Activated naive CD4-positive, alpha-beta T cell treated with anti-CD3 and anti-CD28 coated beads, Interleukin-2, amount 50 U/mL, for 24 hours (primary cell): Measurements from ENCODE around the gene VPS26B.
"Not testable (repeated sequence)": the region's sequence is repeated elsewhere in the genome, so short reads cannot be mapped to it uniquely, and the experiment has no call there.

Source experiments
- H3K27ac Mint-ChIP-seq: one replicate; pipeline ENCODE4 v1.8.0; 2021; ENCODE audit warnings: mild to moderate bottlenecking, mixed read lengths
- H3K27me3 Mint-ChIP-seq: one replicate; pipeline ENCODE4 v1.8.0; 2021; ENCODE audit warnings: mixed read lengths
- H3K36me3 Mint-ChIP-seq: one replicate; pipeline ENCODE4 v1.8.0; 2021; ENCODE audit warnings: mixed read lengths
- H3K4me1 Mint-ChIP-seq: one replicate; pipeline ENCODE4 v1.8.0; 2021; ENCODE audit warnings: mixed read lengths
- H3K4me3 Mint-ChIP-seq: one replicate; pipeline ENCODE4 v1.8.0; 2021; ENCODE audit warnings: mild to moderate bottlenecking, mixed read lengths
- H3K9me3 Mint-ChIP-seq: one replicate; pipeline ENCODE4 v1.8.0; 2021; ENCODE audit warnings: mixed read lengths

The VPS26B gene

DNA sequence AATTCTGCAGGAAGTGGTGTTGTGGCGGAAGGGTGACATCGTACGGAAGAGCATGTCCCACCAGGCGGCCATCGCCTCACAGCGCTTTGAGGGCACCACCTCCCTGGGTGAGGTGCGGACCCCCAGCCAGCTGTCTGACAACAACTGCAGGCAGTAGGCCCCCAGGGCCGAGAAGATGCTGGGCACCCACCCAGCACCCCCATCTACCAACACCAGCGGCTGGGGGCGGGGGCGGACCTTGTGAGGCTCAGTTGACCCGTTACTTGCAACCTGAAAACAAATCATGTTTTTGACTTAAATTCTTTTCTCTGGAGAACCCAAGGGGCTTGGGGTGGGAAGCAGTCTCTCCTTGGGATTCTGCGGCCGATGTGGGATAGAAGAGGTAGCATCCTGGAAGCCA, 21.0 kb downstream of the VPS26B start:
- H3K36me3 Mint-ChIP-seq, result peaks cover 5% of the 10 kb centered on the region
- no peak overlapping the region for H3K4me3 Mint-ChIP-seq
- H3K9me3 Mint-ChIP-seq, result no peaks in the 10 kb centered on the region
- no peaks in the 10 kb centered on the region for H3K27me3 Mint-ChIP-seq
- H3K27ac Mint-ChIP-seq, result no peak overlapping the region
- no peaks in the 10 kb centered on the region for H3K4me1 Mint-ChIP-seq

DNA sequence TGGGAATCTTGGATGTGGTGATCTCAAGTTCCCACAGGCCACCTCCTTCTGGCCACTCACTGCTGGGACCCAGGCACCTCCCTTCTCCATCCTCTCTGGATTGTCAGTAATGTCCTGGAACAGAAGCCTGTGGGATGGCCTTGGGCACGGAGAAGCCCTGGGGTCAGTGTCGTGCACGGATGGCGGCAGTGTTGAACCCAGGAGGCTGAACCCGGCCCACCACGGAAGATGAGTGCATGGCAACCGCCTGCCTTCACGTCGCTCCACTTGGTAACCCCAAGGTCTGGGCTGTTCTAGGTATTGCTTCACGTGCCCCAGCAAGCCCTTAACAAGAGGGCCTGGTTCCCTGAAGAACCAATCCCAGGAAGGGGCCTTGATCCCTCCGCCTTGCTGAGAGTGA, 21.6 kb downstream of the VPS26B start:
- Mint-ChIP-seq H3K27ac (no peak overlapping the region), H3K4me1 (peaks cover under 1% of the 10 kb centered on the region), H3K9me3 (no peaks in the 10 kb centered on the region), H3K27me3 (no peaks in the 10 kb centered on the region), H3K4me3 (no peak overlapping the region), H3K36me3 (peaks cover 5% of the 10 kb centered on the region)

DNA sequence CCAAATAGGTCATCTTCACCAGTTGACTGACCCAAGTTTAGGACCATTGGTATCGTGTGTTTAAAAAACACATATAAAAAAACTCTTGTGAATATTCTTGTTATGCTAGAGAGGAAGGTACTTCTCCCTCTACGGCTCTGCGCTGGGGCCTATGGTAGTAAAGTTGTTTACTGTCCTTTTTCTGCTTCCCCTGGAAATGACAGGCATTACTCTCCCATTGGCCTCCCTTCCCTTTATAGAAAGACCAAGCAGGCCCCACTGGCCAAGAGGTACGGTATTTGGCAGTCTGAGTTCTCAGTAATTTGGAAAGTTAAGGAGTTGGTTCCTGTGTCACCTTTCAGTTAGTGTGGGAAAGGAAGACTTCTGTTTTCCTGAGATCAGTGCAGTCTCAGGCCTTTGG, 22.2 kb downstream of the VPS26B start:
- H3K36me3 Mint-ChIP-seq, result peaks cover 5% of the 10 kb centered on the region
- H3K27me3 Mint-ChIP-seq, result no peaks in the 10 kb centered on the region
- H3K9me3 Mint-ChIP-seq, result no peaks in the 10 kb centered on the region
- no peak overlapping the region for H3K4me3 Mint-ChIP-seq
- peaks cover 6% of the 10 kb centered on the region for H3K4me1 Mint-ChIP-seq
- H3K27ac Mint-ChIP-seq, result peak overlapping the region; percentile 23

DNA sequence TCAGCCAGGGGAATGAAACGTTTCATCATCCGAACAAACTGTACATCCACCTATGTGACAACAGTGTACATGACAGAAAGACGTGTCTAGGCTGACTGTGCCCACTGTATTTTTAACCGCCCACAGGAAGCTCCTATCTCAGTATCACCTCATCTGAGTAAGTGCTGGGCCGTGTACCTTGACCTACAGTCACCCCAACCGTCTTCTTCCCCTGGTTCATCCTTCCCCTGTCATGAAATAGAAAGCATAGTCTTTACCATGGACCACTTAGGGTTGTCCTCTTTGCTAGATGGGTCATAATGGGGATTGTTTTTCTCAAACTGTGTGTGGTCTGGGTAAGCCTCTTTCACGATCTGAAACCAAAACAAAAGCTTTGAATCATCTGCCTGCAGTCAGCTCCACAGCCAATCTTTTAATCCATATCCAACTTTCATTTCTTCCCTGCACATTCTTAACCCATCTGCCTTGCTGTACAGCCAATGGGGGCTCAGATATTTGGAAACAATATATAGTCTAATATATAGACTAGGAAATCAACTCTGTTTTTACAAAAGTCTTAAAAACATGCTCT, 24.5 kb downstream of the VPS26B start:
- Mint-ChIP-seq H3K27ac (peak overlapping the region; percentile 69), H3K4me3 (no peak overlapping the region), H3K36me3 (peaks cover 3% of the 10 kb centered on the region), H3K9me3 (no peaks in the 10 kb centered on the region), H3K27me3 (no peaks in the 10 kb centered on the region), H3K4me1 (peaks cover 22% of the 10 kb centered on the region)

DNA sequence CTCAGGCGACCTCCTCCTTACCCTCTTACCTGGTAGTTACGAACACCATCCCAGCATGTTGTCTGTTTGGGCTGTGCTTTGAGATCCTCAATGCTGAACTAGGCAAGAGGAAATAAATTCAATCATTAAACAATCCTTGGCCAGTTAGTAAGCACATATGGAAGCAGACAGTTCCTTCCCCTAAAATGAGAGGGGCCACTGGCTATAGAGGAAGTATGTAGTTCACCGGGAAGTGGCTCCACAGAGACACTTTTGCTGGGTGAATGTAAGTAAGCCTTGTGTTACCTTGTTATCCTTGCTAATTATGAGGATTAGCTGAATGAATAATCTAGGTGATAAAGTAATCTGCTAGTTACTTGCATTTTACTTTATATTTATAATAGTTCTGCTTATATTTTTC, 25.8 kb downstream of the VPS26B start:
- Mint-ChIP-seq H3K4me3 (no peak overlapping the region), H3K9me3 (no peaks in the 10 kb centered on the region), H3K36me3 (peaks cover 3% of the 10 kb centered on the region), H3K27me3 (no peaks in the 10 kb centered on the region), H3K4me1 (peaks cover 34% of the 10 kb centered on the region), H3K27ac (no peak overlapping the region)

DNA sequence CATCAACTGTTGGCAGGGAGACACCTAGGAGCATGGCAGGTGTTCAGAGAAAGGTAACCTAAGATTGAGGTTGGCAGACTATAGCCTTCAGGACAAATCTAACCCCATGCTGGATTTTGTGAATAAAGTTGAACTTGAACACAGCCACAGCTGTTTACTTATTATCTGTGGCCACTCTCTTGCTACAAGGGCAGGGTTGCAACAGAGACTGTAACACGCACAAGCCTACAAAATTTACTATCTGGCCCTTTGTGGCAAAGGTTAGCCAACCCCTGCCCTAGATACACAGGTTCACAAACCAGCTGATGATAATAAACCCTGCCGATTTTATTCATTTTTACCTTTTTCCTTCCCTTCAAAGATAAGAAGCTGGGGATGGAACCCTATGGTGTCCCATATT, 26.2 kb downstream of the VPS26B start:
- no peak overlapping the region for H3K27ac Mint-ChIP-seq

DNA sequence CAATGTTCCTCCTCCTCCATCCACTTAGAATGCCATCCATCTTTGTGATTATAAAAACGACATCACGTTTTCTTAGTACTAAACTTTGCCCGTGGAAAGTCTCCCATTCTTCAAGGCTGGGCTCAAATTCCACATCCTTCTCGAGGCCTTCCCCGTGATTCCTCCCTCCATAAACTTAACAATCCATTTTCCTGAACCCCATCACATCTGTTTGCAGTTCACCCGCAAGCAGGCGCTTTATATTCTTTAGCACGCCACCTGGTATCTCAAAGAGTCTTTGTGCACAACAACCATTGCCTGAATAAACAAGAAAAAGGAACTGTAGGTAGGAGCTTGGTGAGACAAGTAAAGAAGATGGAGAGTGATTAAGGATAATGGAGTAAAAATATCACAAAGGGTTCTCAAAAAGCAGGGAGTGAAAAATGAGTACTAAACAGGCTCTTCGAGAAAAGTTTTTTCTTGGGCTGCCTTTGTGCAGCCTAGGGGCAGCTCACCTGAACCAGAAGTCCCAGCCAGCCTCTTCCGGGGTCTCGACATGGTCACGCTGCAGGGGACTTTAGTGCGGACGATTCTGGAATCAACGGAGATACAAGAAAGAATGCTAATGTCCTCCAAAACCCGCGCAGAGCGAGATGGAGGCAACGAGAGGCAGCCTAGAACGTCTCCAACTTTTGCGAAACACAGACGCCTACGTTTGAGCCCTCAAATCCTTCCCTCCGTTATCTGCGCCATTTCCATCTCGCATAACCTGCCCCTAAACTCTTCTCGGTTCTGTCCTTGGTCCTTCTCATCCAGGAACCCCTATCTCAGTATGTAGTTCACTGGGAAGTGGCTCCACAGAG, 28.1 kb downstream of the VPS26B start:
- H3K27me3 Mint-ChIP-seq, result no peaks in the 10 kb centered on the region
- H3K36me3 Mint-ChIP-seq, result no peaks in the 10 kb centered on the region
- H3K27ac Mint-ChIP-seq, result peak overlapping the region; percentile 93
- H3K4me3 Mint-ChIP-seq, result peak overlapping the region; percentile 98
- no peaks in the 10 kb centered on the region for H3K9me3 Mint-ChIP-seq
- peaks cover 34% of the 10 kb centered on the region for H3K4me1 Mint-ChIP-seq

More for the DNA sequence above, 26.2 kb downstream of the VPS26B start:
- no peaks in the 10 kb centered on the region for H3K9me3 Mint-ChIP-seq
- peaks cover 3% of the 10 kb centered on the region for H3K36me3 Mint-ChIP-seq
- H3K4me1 Mint-ChIP-seq, result peaks cover 34% of the 10 kb centered on the region
- H3K27me3 Mint-ChIP-seq, result no peaks in the 10 kb centered on the region
- H3K4me3 Mint-ChIP-seq, result no peak overlapping the region

DNA sequence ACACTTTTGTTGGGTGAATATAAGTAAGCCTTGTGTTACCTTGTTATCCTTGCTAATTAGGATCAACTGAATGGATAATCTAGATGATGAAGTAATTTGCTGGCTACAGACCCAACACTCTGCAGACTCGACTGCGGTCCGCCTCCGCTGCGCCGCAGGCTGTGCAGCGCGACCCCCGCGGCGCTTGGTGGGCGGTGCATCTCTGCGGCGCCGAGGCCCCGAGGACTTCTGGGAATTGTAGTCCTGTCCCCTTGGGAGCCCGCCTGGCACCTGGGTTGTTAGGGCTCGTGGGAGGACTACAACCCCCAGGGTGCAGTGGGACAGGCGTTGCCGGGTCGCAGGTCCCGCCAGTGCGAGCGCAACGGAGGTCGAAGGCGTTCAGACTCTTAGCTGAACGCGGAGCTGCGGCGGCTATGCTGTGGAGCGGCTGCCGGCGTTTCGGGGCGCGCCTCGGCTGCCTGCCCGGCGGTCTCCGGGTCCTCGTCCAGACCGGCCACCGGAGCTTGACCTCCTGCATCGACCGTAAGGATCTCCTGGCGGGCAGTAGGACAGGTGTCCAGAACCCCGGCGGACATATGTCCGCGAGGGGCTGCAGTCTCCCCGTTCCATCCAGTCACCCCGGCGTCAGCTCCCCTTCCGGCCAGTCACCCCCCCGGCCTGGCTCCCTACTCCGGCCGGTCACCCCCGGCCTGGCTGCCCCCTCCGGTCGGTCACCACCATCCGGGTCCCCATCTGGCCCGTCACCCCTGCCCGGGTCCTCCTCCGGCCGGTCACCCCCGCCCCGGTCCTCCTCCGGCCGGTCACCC, 28.9 kb downstream of the VPS26B start, which contains the start of the genes ACAD8 and THYN1:
Gene ACAD8, plus strand, starts transcription at position 381 of the 806 bp plus-strand sequence. Its CDS starts 33 bp downstream, at position 414.
Gene THYN1, minus strand, starts transcription at position 165 of the 806 bp plus-strand sequence. CDS start 470 bp downstream, outside the sequence.
- Mint-ChIP-seq H3K4me3 (peak within 1 kb of the TSS; percentile 98), H3K4me1 (peaks cover 34% of the 10 kb centered on the region), H3K27ac (peak within 1 kb of the TSS; percentile 93), H3K27me3 (no peaks in the 10 kb centered on the region), H3K36me3 (no peaks in the 10 kb centered on the region), H3K9me3 (no peaks in the 10 kb centered on the region)

DNA sequence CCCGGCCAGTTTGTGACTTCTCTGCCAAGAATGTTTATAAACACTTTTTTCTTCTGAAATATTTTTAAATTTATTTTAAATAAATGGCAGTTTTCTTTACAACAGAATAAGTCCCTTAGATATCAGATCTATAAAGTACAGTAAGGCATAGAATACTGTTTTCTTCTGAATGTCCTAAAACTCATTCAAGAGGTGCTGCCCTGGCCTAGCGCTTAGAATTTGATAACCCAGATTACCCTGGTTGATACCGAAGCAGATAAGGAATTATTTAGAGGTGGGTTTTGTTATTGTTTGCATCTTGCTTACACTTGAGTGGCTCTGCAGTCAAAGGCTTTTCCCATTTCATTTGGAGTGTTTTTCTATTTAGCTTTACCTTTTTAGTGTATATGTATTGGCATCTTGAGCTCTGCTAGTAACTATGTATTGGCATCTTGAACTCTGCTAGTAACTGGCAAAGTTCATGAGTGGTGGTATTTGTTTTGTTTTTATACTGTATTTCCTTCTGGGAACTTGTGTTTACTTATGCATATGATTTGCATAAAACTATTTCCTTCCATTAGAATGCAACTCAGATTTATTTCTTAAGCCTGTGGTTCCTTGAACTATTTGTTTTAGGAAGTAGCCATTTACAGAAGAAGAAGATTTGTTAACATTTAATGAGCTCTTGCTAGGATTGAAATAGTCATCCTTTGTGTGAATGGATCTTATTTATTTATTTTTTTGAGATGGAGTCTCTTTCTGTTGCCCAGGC, 30.1 kb downstream of the VPS26B start:
- H3K4me1 Mint-ChIP-seq, result peaks cover 34% of the 10 kb centered on the region
- H3K4me3 Mint-ChIP-seq, result peak overlapping the region; percentile 98
- H3K36me3 Mint-ChIP-seq, result no peaks in the 10 kb centered on the region
- no peaks in the 10 kb centered on the region for H3K27me3 Mint-ChIP-seq
- H3K9me3 Mint-ChIP-seq, result no peaks in the 10 kb centered on the region
- peak overlapping the region; percentile 88 for H3K27ac Mint-ChIP-seq

DNA sequence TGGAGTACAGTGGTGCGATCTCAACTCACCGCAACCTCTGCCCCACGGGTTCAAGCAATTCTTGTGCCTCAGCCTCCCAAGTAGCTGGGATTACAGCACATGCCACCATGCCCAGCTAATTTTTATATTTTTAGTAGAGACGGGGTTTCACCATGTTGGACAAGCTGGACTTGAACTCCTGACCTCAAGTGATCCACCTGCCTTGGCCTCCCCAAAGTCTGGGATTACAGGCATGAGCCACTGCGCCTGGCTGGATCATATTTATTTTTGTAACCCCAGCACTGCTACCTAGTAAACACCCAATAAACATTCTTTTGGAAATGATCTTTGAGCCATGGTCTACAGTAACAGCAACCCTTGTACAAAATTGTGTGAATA, 30.7 kb downstream of the VPS26B start:
- H3K27me3 Mint-ChIP-seq, H3K36me3 Mint-ChIP-seq, H3K9me3 Mint-ChIP-seq, H3K27ac Mint-ChIP-seq: not testable (repeated sequence)
- Mint-ChIP-seq H3K4me3 (peak overlapping the region; percentile 98), H3K4me1 (peaks cover 34% of the 10 kb centered on the region)

DNA sequence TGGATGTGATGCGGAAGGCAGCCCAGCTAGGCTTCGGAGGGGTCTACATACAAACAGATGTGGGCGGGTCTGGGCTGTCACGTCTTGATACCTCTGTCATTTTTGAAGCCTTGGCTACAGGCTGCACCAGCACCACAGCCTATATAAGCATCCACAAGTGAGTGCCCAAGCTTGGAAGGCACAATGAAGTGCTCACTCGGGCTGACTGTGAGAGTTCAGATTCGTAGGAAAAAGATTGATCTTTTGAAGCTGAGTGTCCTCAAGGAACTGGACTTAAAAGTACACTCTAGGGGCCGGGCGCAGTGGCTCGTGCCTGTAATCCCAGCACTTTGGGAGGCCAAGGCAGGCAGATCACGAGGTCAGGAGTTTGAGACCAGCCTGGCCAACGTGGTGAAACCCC, 32.6 kb downstream of the VPS26B start:
- no peaks in the 10 kb centered on the region for H3K9me3 Mint-ChIP-seq
- H3K27me3 Mint-ChIP-seq, result no peaks in the 10 kb centered on the region
- H3K36me3 Mint-ChIP-seq, result no peaks in the 10 kb centered on the region
- no peak overlapping the region for H3K4me3 Mint-ChIP-seq
- H3K27ac Mint-ChIP-seq, result no peak overlapping the region
- H3K4me1 Mint-ChIP-seq, result peaks cover 24% of the 10 kb centered on the region

DNA sequence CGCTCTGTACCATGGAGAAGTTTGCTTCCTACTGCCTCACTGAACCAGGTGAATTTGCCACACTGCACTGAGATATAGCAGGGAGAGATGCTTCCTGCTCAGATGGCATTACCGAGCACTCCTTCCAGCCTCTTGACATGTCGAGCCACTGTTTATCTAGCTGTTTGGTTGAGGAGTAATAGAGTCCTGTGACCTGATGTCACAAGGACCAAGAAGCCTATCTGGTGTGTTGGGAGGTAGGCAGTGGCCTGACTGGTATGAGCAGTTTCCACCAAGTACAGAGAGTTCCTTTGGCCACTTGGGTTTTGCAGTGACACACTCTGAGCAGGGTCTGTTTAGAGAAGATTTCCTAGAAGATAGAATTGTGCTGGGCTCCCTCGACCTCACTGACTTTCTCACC, 34.1 kb downstream of the VPS26B start:
- Mint-ChIP-seq H3K4me3 (no peak overlapping the region), H3K27ac (peak overlapping the region; percentile 44), H3K36me3 (peaks cover under 1% of the 10 kb centered on the region), H3K27me3 (no peaks in the 10 kb centered on the region), H3K9me3 (no peaks in the 10 kb centered on the region), H3K4me1 (peaks cover 13% of the 10 kb centered on the region)

DNA sequence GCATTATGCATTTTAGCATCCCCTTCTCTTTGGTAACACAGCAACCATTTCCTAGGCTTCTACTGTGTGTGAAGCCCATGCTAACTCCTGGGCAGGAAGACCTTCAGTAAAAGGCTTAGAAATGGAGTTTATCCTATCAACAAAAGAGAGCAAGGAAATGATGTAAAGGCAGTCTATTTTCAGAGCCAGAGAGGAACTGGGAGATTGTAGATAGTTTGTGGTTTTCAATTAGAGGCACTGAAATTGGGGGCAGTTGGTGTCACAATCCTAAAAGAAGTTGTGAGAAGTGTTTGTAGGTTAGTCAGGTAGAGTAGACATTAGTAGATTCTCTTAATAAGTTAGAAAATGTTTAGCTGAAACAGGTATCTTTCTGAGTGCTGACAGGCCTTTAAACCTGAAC, 36.0 kb downstream of the VPS26B start:
- H3K4me3 Mint-ChIP-seq, result no peak overlapping the region
- H3K27ac Mint-ChIP-seq, result no peak overlapping the region
- H3K4me1 Mint-ChIP-seq, result no peaks in the 10 kb centered on the region
- no peaks in the 10 kb centered on the region for H3K9me3 Mint-ChIP-seq
- H3K27me3 Mint-ChIP-seq, result no peaks in the 10 kb centered on the region
- peaks cover 2% of the 10 kb centered on the region for H3K36me3 Mint-ChIP-seq

DNA sequence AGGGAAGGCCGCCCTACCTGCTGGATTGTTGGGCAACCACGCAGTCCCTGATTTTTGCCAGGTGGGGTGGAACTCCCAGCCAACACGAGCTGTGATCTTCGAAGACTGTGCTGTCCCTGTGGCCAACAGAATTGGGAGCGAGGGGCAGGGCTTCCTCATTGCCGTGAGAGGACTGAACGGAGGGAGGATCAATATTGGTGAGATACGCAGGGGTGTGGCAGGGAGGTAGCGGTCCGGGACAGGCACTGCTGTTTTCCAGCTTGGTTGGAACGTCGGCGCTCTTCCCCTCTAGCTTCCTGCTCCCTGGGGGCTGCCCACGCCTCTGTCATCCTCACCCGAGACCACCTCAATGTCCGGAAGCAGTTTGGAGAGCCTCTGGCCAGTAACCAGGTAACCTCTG, 36.5 kb downstream of the VPS26B start:
- H3K4me1 Mint-ChIP-seq, result no peaks in the 10 kb centered on the region
- H3K27ac Mint-ChIP-seq, result no peak overlapping the region
- no peaks in the 10 kb centered on the region for H3K9me3 Mint-ChIP-seq
- no peaks in the 10 kb centered on the region for H3K27me3 Mint-ChIP-seq
- H3K4me3 Mint-ChIP-seq, result no peak overlapping the region
- H3K36me3 Mint-ChIP-seq, result peaks cover 2% of the 10 kb centered on the region
